Gastroesophageal sphincter (tissue), 4 donors: ENCODE data around the gene DNASE1. TPM values are rescaled to one million over a fixed set of nuclear protein-coding genes. Genes with fewer than 3 reads are reported as not detected.
"Not testable (repeated sequence)": the region's sequence is repeated elsewhere in the genome, so short reads cannot be mapped to it uniquely, and the experiment has no call there.

ENCODE experiments used
- ATAC-seq: fragments of 150-250 bp; one replicate; pipeline ENCODE4 v1.9.1; 2016; ENCODE audit warnings: mild to moderate bottlenecking, moderate library complexity
- H3K27ac ChIP-seq, 4 donors: fragments of 200-600 bp; sonication (generic) in 3 of 4; 1 replicate in 3 of 4; 2 replicates in 1 of 4; pipeline ENCODE4 v1.5.1; 2016 to 2019
- H3K27me3 ChIP-seq: fragments of 200-600 bp; sonication (generic); one replicate; pipeline ENCODE4 v1.5.1; 2019
- H3K36me3 ChIP-seq, 2 donors: fragments of 200-600 bp; sonication (generic); one replicate each; pipeline ENCODE4 v1.5.1; 2019; ENCODE audit warnings: control low read depth in 1 of 2
- H3K4me1 ChIP-seq, 3 donors: fragments of 200-600 bp; sonication (generic); 1 replicate in 2 of 3; 2 replicates in 1 of 3; pipeline ENCODE4 v1.5.1; 2016 to 2019; ENCODE audit warnings: control low read depth in 2 of 3
- H3K4me3 ChIP-seq, 2 donors: fragments of 200-600 bp; sonication (generic); one replicate each; pipeline ENCODE4 v1.5.1; 2019; ENCODE audit warnings: mild to moderate bottlenecking in 1 of 2, moderate library complexity in 1 of 2
- H3K9me3 ChIP-seq, 3 donors: fragments of 200-600 bp; sonication (generic); one replicate each; pipeline ENCODE4 v1.5.1; 2017 to 2019; ENCODE audit warnings: control low read depth in 2 of 3
- CTCF ChIP-seq, 4 experiments: fragments of 200-600 bp in 2 of 4; fragments of 450-650 bp in 2 of 4; sonication (generic) in 1 of 4; IDR thresholded peaks; one replicate each; pipeline ENCODE4 v1.5.1; 2017 to 2019; ENCODE audit warnings: antibody characterized with exemption in 4 of 4, mild to moderate bottlenecking in 2 of 4, moderate library complexity in 2 of 4
- EP300 ChIP-seq: sonication (generic); formaldehyde crosslinking; IDR thresholded peaks from one replicate; pipeline ENCODE4 v1.6.1; 2017; ENCODE audit warnings: antibody characterized with exemption, mild to moderate bottlenecking
- POLR2A ChIP-seq, 2 donors: fragments of 450-650 bp; IDR thresholded peaks; one replicate each; pipeline ENCODE4 v1.6.1; 2017; ENCODE audit warnings: antibody characterized with exemption in 2 of 2, mild to moderate bottlenecking in 2 of 2, moderate library complexity in 1 of 2
- POLR2AphosphoS5 ChIP-seq: sonication (generic); formaldehyde crosslinking; IDR thresholded peaks from one replicate; pipeline ENCODE4 v1.6.1; 2017; ENCODE audit warnings: antibody characterized with exemption
- WGBS, 2 donors: methylation state at CpG; one replicate each; pipeline ENCODE4 v1.1.5; 2018; ENCODE audit warnings: low coverage in 1 of 2; 5-methylcytosine and 5-hydroxymethylcytosine counted together
- total RNA-seq, 4 donors: library from RNA; depleted of rRNA; stranded (reverse); fragments of >200 nt; gene quantifications; one replicate each; pipeline ENCODE4 v1.1.0, GENCODE V29; 2016

The DNASE1 gene
- total RNA-seq, 4 donors from 2014 or later = 7.1 to 20.9 (median 11.0) TPM

GRCh38 chr16:3655030-3655395 is 522 bp downstream of the DNASE1 start:
- no peak for TF ChIP-seq EP300
- no peak for TF ChIP-seq POLR2A (IDR thresholded peaks at IDR 0.05)
- no peak for TF ChIP-seq CTCF (IDR thresholded peaks at IDR 0.05)
- TF ChIP-seq POLR2AphosphoS5 = no peak
- no peaks in the 10 kb centered on the region for H3K4me1 ChIP-seq
- H3K27ac ChIP-seq = no peak overlapping the region
- no peaks in the 10 kb centered on the region for H3K9me3 ChIP-seq
- WGBS, 2 donors = 90 to 100% methylated on average over 1 to 8 of the region's 12 CpGs
- H3K36me3 ChIP-seq = peaks cover 0 to 86% of the 10 kb centered on the region in 2 donors
- H3K27me3 ChIP-seq = no peaks in the 10 kb centered on the region
- no peak for ATAC-seq
- H3K4me3 ChIP-seq = no peak overlapping the region

- no peak for ATAC-seq
- WGBS, 2 donors = no CpG with 5 or more reads among the region's 21 CpGs
- Histone ChIP-seq H3K27me3 (no peaks in the 10 kb centered on the region), H3K4me1 (no peaks in the 10 kb centered on the region), H3K4me3 (no peak overlapping the region), H3K36me3 (peaks cover 0 to 91% of the 10 kb centered on the region in 2 donors), H3K27ac (no peak overlapping the region), H3K9me3 (no peaks in the 10 kb centered on the region)
- TF ChIP-seq CTCF (IDR thresholded peaks at IDR 0.05) = no peak
- no peak for TF ChIP-seq POLR2AphosphoS5
- no peak for TF ChIP-seq EP300
- no peak for TF ChIP-seq POLR2A (IDR thresholded peaks at IDR 0.05)
Observed at GRCh38 chr16:3655396-3656159, 1.1 kb downstream of the DNASE1 start.

- peaks cover 0 to 90% of the 10 kb centered on the region in 2 donors for H3K36me3 ChIP-seq
- WGBS, 2 donors = no CpG with 5 or more reads among the region's 10 CpGs
- not testable (repeated sequence) for H3K27me3 ChIP-seq, H3K27ac ChIP-seq, ATAC-seq, H3K9me3 ChIP-seq, H3K4me3 ChIP-seq, H3K4me1 ChIP-seq
Observed at GRCh38 chr16:3656160-3656490, 1.6 kb downstream of the DNASE1 start.

GRCh38 chr16:3656491-3657468 is 2.3 kb downstream of the DNASE1 start:
- no CpG with 5 or more reads among the region's 42 CpGs for WGBS, 2 donors
- no peak for TF ChIP-seq POLR2AphosphoS5
- no peak for TF ChIP-seq CTCF (IDR thresholded peaks at IDR 0.05)
- TF ChIP-seq EP300 = no peak
- no peak for TF ChIP-seq POLR2A (IDR thresholded peaks at IDR 0.05)

GRCh38 chr16:3659251-3659650 is 4.8 kb downstream of the DNASE1 start:
- Histone ChIP-seq H3K4me1 (no peaks in the 10 kb centered on the region), H3K9me3 (no peaks in the 10 kb centered on the region), H3K36me3 (peaks cover 0 to 99% of the 10 kb centered on the region in 2 donors), H3K4me3 (no peak overlapping the region), H3K27me3 (no peaks in the 10 kb centered on the region), H3K27ac (no peak overlapping the region)
- no peak for ATAC-seq
- 70 to 79% methylated on average over 3 of the region's 3 CpGs for WGBS, 2 donors
- no peak for TF ChIP-seq EP300
- TF ChIP-seq POLR2A (IDR thresholded peaks at IDR 0.05) = no peak
- no peak for TF ChIP-seq CTCF (IDR thresholded peaks at IDR 0.05)
- no peak for TF ChIP-seq POLR2AphosphoS5

More at GRCh38 chr16:3656491-3657468, 2.3 kb downstream of the DNASE1 start:
- no peak overlapping the region for H3K4me3 ChIP-seq
- no peaks in the 10 kb centered on the region for H3K4me1 ChIP-seq
- ATAC-seq = no peak
- H3K9me3 ChIP-seq = no peaks in the 10 kb centered on the region
- H3K27me3 ChIP-seq = no peaks in the 10 kb centered on the region
- H3K27ac ChIP-seq = no peak overlapping the region
- peaks cover 0 to 90% of the 10 kb centered on the region in 2 donors for H3K36me3 ChIP-seq
